BE2C (cell line): Measurements from ENCODE around the gene NDUFAF2.

Experiments
- DNase-seq: peaks from one replicate; pipeline ENCODE4 v3.0.0-alpha.2; 2020
- H3K27me3 ChIP-seq: fragments of 250-450 bp; sonication (Bioruptor Pico); 2 replicates; pipeline ENCODE4 v1.5.1; 2020; ENCODE audit warnings: mild to moderate bottlenecking
- H3K36me3 ChIP-seq: fragments of 250-450 bp; sonication (Bioruptor Pico); 2 replicates; pipeline ENCODE4 v1.5.1; 2020; ENCODE audit warnings: mild to moderate bottlenecking
- H3K4me1 ChIP-seq: fragments of 250-450 bp; sonication (Bioruptor Pico); 2 replicates; pipeline ENCODE4 v1.5.1; 2020
- H3K4me3 ChIP-seq: 2 replicates; pipeline ENCODE4 v1.5.1; 2011; ENCODE audit warnings: low read depth, low read length
- H3K9me3 ChIP-seq: fragments of 250-450 bp; sonication (Bioruptor Pico); 2 replicates; pipeline ENCODE4 v1.5.1; 2020
- CTCF ChIP-seq: IDR thresholded peaks from 2 replicates; pipeline ENCODE4 v1.5.1; 2012; ENCODE audit warnings: mild to moderate bottlenecking, low read depth, low read length

NDUFAF2 gene

DNA sequence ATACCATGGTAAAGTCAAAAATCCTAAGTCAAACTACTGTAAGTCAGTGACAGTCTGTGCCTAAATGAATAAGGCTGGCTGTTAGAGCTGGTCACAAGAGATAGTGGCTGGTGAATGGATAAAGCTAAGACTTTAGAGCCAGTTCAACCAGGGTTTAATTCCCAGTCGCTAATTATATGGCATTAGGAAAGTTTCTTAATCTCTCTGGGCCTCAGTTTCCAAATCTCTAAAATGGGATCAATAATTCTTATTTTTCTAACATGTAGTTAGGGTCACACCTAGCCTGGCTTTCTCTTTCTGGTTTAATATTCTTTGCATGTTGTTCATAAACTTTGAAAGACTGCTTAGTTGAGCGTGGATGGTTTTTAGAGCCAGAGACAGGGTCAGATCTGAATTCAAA is 152.5 kb downstream of the NDUFAF2 start:
- no peak for TF ChIP-seq CTCF
- Histone ChIP-seq H3K4me1 (no peaks in the 10 kb centered on the region), H3K27me3 (no peaks in the 10 kb centered on the region), H3K36me3 (no peaks in the 10 kb centered on the region; the same call in 1 of the 2 replicates), H3K4me3 (no peak overlapping the region), H3K9me3 (no peaks in the 10 kb centered on the region)
- DNase-seq = no peak

DNA sequence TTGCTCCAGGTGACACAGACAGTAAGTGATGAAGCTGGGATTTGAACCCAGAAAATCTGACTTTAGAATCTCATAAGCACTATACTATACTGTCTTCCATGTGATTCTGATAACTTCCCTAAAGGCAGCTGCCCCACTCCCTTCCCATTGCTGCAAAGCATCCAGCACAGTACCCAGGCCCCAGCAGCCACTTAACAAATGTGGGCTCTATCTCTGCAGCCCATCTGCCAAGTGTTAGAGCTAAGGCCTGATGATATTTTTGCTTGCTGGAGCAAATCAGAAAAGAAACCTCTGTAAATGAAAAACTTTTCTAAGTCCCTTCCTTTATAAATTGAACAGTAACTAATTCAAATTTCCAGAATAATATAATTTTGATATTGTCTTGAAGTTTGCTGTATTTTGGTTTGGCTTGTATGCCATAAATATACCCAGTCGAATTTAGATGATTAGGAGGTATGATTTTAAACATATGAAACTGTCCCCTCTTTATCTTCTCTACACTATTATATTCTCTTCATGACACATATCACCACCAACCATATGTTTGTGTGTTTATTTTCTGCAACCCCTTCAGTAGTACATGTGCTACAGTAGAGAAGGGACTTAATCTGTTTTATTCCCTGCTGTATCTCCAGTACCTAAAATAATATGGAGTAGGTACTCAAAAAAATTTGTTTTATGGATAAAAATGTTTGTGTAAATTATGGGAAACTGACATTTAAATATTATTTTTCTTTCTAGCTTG is 153.4 kb downstream of the NDUFAF2 start:
- Histone ChIP-seq H3K9me3 (no peaks in the 10 kb centered on the region), H3K27me3 (no peaks in the 10 kb centered on the region), H3K4me1 (no peaks in the 10 kb centered on the region), H3K36me3 (no peaks in the 10 kb centered on the region; the same call in 1 of the 2 replicates), H3K4me3 (no peak overlapping the region)
- no peak for TF ChIP-seq CTCF
- peak; percentile 15 for DNase-seq

GRCh38 chr5:61100437-61100836 is 155.4 kb downstream of the NDUFAF2 start:
- no peak overlapping the region for H3K4me3 ChIP-seq
- H3K9me3 ChIP-seq = no peaks in the 10 kb centered on the region
- TF ChIP-seq CTCF = no peak
- H3K4me1 ChIP-seq = no peaks in the 10 kb centered on the region
- DNase-seq = no peak
- no peaks in the 10 kb centered on the region; the same call in 1 of the 2 replicates for H3K36me3 ChIP-seq
- no peaks in the 10 kb centered on the region for H3K27me3 ChIP-seq

DNA sequence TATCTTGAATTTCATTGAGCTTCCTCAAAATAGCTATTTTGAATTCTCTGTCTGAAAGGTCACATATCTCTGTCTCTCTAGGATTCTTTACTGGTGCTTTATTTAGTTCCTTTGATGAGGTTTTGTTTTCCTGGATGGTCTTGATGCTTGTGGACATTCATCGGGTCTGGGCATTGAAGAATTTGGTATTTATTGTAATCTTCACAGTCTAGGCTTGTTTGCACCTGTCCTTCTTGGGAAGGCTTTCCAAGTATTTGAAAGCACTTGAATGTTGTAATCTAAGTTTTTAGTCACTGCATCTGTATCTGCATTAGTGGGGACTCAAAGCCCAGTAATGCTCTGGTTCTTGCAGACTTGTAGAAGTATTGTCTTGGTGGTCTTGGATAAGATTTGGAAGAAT is 169.4 kb downstream of the NDUFAF2 start:
- Histone ChIP-seq H3K4me3 (no peak overlapping the region), H3K36me3 (no peaks in the 10 kb centered on the region), H3K9me3 (no peaks in the 10 kb centered on the region), H3K4me1 (no peaks in the 10 kb centered on the region), H3K27me3 (no peaks in the 10 kb centered on the region)
- no peak for DNase-seq
- TF ChIP-seq CTCF = no peak

- Histone ChIP-seq H3K36me3 (no peaks in the 10 kb centered on the region), H3K4me3 (no peak overlapping the region), H3K27me3 (no peaks in the 10 kb centered on the region), H3K9me3 (no peaks in the 10 kb centered on the region), H3K4me1 (no peaks in the 10 kb centered on the region)
- TF ChIP-seq CTCF = no peak
- DNase-seq = no peak
Observed at GRCh38 chr5:61115968-61116367, 171.0 kb downstream of the NDUFAF2 start.

DNA sequence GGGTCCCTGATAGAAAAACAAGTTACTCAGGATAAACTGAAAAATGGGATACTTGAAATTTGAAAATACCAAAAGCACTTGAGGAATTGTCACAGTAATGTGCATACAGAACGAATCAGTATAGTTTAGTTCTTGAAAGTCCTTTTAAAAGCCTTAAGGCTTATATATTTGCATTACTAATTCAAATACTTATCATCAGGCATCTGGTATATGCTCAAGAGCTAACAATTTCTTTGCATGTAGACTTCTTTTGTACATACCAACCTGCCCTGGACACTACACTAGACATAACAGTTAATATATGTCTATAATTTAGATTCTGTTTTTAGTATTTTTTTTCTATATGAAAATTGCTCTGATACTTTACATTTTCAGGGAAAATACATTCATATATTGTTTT is 174.1 kb downstream of the NDUFAF2 start:
- no peaks in the 10 kb centered on the region for H3K36me3 ChIP-seq
- no peaks in the 10 kb centered on the region for H3K4me1 ChIP-seq
- no peaks in the 10 kb centered on the region for H3K9me3 ChIP-seq
- no peaks in the 10 kb centered on the region for H3K27me3 ChIP-seq
- no peak for TF ChIP-seq CTCF
- DNase-seq = no peak
- H3K4me3 ChIP-seq = no peak overlapping the region
